K562 (cell line): ENCODE measurements around the gene ADORA3. TPM values are rescaled to one million over a fixed set of nuclear protein-coding genes. Genes with fewer than 3 reads are reported as not detected.

Experiments used
- DEAF1 ChIP-seq: fragments of 450-650 bp; formaldehyde crosslinking; IDR thresholded peaks from 2 replicates; pipeline ENCODE4 v1.4.0; 2020; ENCODE audit warnings: mild to moderate bottlenecking, moderate library complexity
- ETS2 ChIP-seq: IDR thresholded peaks from 2 replicates; pipeline ENCODE4 v1.6.1; 2016; ENCODE audit warnings: borderline replicate concordance, missing genetic modification characterization, mild to moderate bottlenecking, moderate library complexity, missing compliant biosample characterization; ENCODE audit not compliant: poor library complexity, severe bottlenecking
- ETV5 ChIP-seq: sonication (generic); formaldehyde crosslinking; IDR thresholded peaks from 2 replicates; pipeline ENCODE4 v1.4.0; 2020; ENCODE audit warnings: low read depth, mild to moderate bottlenecking, missing genetic modification reagents
- HOMEZ ChIP-seq: fragments of 250-450 bp; sonication (Bioruptor Pico); IDR thresholded peaks from 2 replicates; pipeline ENCODE4 v1.4.0; 2020; ENCODE audit warnings: mild to moderate bottlenecking, moderate library complexity
- L3MBTL2 ChIP-seq: fragments of 450-650 bp; IDR thresholded peaks from 2 replicates; pipeline ENCODE4 v1.6.1; 2016; ENCODE audit warnings: mild to moderate bottlenecking, moderate library complexity
- RAD21 ChIP-seq, 2 experiments: fragments of 250-450 bp in 1 of 2; fragments of 450-650 bp in 1 of 2; sonication (Bioruptor Pico) in 1 of 2; formaldehyde crosslinking in 1 of 2; IDR thresholded peaks in 1 of 2; conservative IDR thresholded peaks in 1 of 2; 2 replicates each; pipeline versions ENCODE4 v1.4.0 to v1.8.0; 2020 to 2022; ENCODE audit warnings: mild to moderate bottlenecking in 2 of 2, moderate library complexity in 1 of 2
- REST ChIP-seq, 2 experiments: fragments of 450-650 bp; formaldehyde crosslinking in 1 of 2; IDR thresholded peaks; 2 replicates each; pipeline versions ENCODE4 v1.4.0 to v1.6.1; 2014 to 2020; ENCODE audit warnings: mild to moderate bottlenecking in 2 of 2, borderline replicate concordance in 1 of 2, low read depth in 1 of 2
- SETDB1 ChIP-seq: IDR thresholded peaks from one replicate; pipeline ENCODE4 v1.6.1; 2012; ENCODE audit warnings: low read length, control low read depth, inconsistent platforms
- ZBTB33 ChIP-seq: sonication (generic); formaldehyde crosslinking; IDR thresholded peaks from 2 replicates; pipeline ENCODE4 v1.8.1; 2023; ENCODE audit warnings: mild to moderate bottlenecking, missing genetic modification reagents
- ZNF639 ChIP-seq, 2 experiments: fragments of 200-800 bp in 1 of 2; sonication (Bioruptor generic) in 1 of 2; sonication (generic) in 1 of 2; formaldehyde crosslinking in 1 of 2; IDR thresholded peaks in 1 of 2; conservative IDR thresholded peaks in 1 of 2; 2 replicates each; pipeline versions ENCODE4 v1.5.0 to v1.6.1; 2016 to 2020; ENCODE audit warnings: missing compliant biosample characterization in 1 of 2, missing genetic modification characterization in 1 of 2, missing genetic modification reagents in 1 of 2
- polyA plus RNA-seq, 8 experiments: library from polyadenylated mRNA; depleted of rRNA in 4 of 8; stranded (reverse) in 5 of 8; unstranded in 3 of 8; fragments of >200 nt; fragmentation: Nextera tagmentation in 2 of 8; fragmentation: Illumina TruSeq in 1 of 8; extraction: Ambion mirVana in 2 of 8; extraction: Trizol in 1 of 8; gene quantifications; 2 replicates each; pipeline versions ENCODE4 v1.2.1 to v1.2.3, GENCODE V29; 2011 to 2014; ENCODE audit warnings: inconsistent platforms in 1 of 8, missing spikeins in 1 of 8
- total RNA-seq, 7 experiments: library from RNA; depleted of rRNA in 6 of 7; stranded (reverse); fragments of >200 nt in 6 of 7; fragmentation: Illumina TruSeq in 2 of 7; extraction: Trizol in 2 of 7; gene quantifications; 2 replicates each; pipeline versions ENCODE4 v1.2.1 to v1.2.3, GENCODE V29; 2011 to 2021; ENCODE audit warnings: low replicate concordance in 1 of 7

ADORA3 gene
- total and polyA plus RNA-seq, 9 of the 15 experiments (the other 6 are each of a cell fraction or from before 2014, with no cell fraction given): 0.09 to 0.35 (median 0.16) TPM; not detected in 3

GRCh38 chr1:111476761-111477309, 26.6 kb downstream of the ADORA3 start (continued):
- TF ChIP-seq ZNF639 (CRISPR knock-in tag; conservative IDR thresholded peaks at IDR 0.05 in 1 of 2, IDR thresholded peaks at IDR 0.05 in 1 of 2) (peak in 1 of 2 experiments; percentile 38; a peak in 1 of 4 replicates), DEAF1 (0 out of 2 replicates have a peak, but pooled peaks have one; percentile 14), REST (IDR thresholded peaks at IDR 0.05; ENCODE audit: borderline replicate concordance) (no peak), REST (CRISPR knock-in tag; IDR thresholded peaks at IDR 0.05; ENCODE audit: low read depth) (no peak), ETS2 (tag) (no peak), L3MBTL2 (peak; percentile 55), SETDB1 (no peak), HOMEZ (CRISPR knock-in tag) (no peak), ZBTB33 (CRISPR knock-in tag) (no peak), ETV5 (CRISPR knock-in tag) (no peak), RAD21 (CRISPR knock-in tag; conservative IDR thresholded peaks at IDR 0.05 in 1 of 2, IDR thresholded peaks at IDR 0.05 in 1 of 2) (no peak; a peak in 2 of 4 replicates)
